Pancreas (tissue), 10 donors: Measurements from ENCODE around the gene PTPRK. TPM values are rescaled to one million over a fixed set of nuclear protein-coding genes. Genes with fewer than 3 reads are reported as not detected.
A peak's percentile ranks its signal among the peaks of the same experiment; 100 is the strongest.

Experiments
- ATAC-seq, 4 donors: fragments of 200-7000 bp; cut with Tn5 transposase; one replicate each; pipeline versions ENCODE4 v1.8.0 to v1.9.1; 2020; ENCODE audit warnings: mild to moderate bottlenecking in 4 of 4, moderate library complexity in 4 of 4
- DNase-seq, 6 donors: peaks; one replicate each; pipeline ENCODE4 v3.0.0-alpha.2; 2020
- FAIRE-seq: peaks from 2 replicates; lab custom pipeline; 2012; peaks lifted over from hg19 to GRCh38; lab: Jason Lieb, UNC
- H3K27ac ChIP-seq, 4 donors: fragments of 200-600 bp; sonication (generic); 1 replicate in 3 of 4; 2 replicates in 1 of 4; pipeline versions ENCODE4 v1.5.0 to v1.8.0; 2020
- H3K27me3 ChIP-seq, 4 donors: fragments of 200-600 bp; one replicate each; pipeline ENCODE4 v1.8.0; 2021
- H3K36me3 ChIP-seq, 3 donors: fragments of 200-600 bp; sonication (generic) in 1 of 3; one replicate each; pipeline versions ENCODE4 v1.5.0 to v1.8.0; 2020 to 2021
- H3K4me1 ChIP-seq, 3 donors: fragments of 200-600 bp; one replicate each; pipeline ENCODE4 v1.8.0; 2021
- H3K4me3 ChIP-seq, 4 donors: fragments of 200-600 bp; sonication (generic) in 2 of 4; one replicate each; pipeline versions ENCODE4 v1.5.0 to v1.8.0; 2020 to 2021
- H3K9me3 ChIP-seq, 4 donors: fragments of 200-600 bp; one replicate each; pipeline ENCODE4 v1.8.0; 2021
- WGBS, 2 donors: extraction: QIAGEN DNeasy Blood & Tissue Kit; methylation state at CpG; one replicate each; pipeline ENCODE4 v1.1.7; 2013; 5-methylcytosine and 5-hydroxymethylcytosine counted together
- intact Hi-C, 3 donors: fragments of 100-400 bp; cut with DNase I; formaldehyde crosslinking; loops; one replicate each; pipeline versions ENCODE4 v1.11.1 to v1.14.2; 2022
- polyA plus RNA-seq, 2 donors: library from polyadenylated mRNA; stranded (reverse); fragments of 200-250 nt; gene quantifications; one replicate each; pipeline ENCODE4 v1.2.3, GENCODE V29; 2013
- total RNA-seq, 6 donors: library from RNA; stranded (reverse); fragmentation: NEBNext Ultra II Directional in 4 of 6; extraction: Animal tissue kit (Norgen Biotek cat#: 25700) in 4 of 6; gene quantifications; one replicate each; pipeline versions ENCODE4 v1.2.1 to v1.2.4, GENCODE V29; 2021 to 2023
- TF ChIP-seq, protein P1 (sequence below), 4 donors: fragments of 200-600 bp; sonication (generic) in 3 of 4; IDR thresholded peaks; one replicate each; pipeline versions ENCODE4 v1.5.0 to v1.8.0; 2021; ENCODE audit warnings: antibody characterized with exemption in 4 of 4
- donor health status: healthy with polysubstance abuse.
- donor health status: DM: no; HTN: no; CAD: no; lungs with moderate emphysema.
- donor health status: DM: no; HTN: no; CAD: no.
- donor health status: control.
- donor health status: control.
- donor health status: Bipolar disorder and iron deficiency.
- donor health status: DM: yes; HTN: yes; CAD: no.
- donor health status: DM: no; HTN: no; CAD: no.
- donor health status: DM: no; HTN: no; CAD: no.
- donor health status: DM: yes; HTN: yes; CAD: no.

The PTPRK gene
- total and polyA plus RNA-seq, 8 donors = 10.5 to 72.7 (median 51.7) TPM

DNA sequence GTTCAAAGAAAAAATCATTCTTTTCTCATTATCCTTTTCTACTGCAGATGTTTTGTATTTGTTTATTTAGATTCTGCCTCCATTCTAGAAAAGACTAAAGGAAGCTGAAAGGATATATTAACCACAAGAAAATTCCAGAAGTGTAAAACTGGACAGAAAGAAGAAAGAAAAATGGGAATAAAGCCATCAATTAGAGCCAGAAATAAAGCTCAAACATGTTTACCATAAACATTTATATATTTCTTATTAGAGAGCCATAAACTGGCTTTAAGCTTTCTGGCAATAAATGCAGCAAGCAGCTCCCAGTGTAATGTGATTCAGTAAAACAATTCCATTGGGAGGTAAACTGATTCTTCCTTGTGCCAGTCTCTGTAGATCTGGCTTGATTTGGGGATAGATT lies 244.1 kb downstream of the PTPRK start:
- H3K27me3 ChIP-seq = no peaks in the 10 kb centered on the region
- ATAC-seq (no peak), DNase-seq (no peak), FAIRE-seq (no peak)
- no peak overlapping the region for H3K27ac ChIP-seq
- no peak overlapping the region for H3K4me3 ChIP-seq
- intact Hi-C loops = no loop called here
- TF ChIP-seq, protein P1, sequence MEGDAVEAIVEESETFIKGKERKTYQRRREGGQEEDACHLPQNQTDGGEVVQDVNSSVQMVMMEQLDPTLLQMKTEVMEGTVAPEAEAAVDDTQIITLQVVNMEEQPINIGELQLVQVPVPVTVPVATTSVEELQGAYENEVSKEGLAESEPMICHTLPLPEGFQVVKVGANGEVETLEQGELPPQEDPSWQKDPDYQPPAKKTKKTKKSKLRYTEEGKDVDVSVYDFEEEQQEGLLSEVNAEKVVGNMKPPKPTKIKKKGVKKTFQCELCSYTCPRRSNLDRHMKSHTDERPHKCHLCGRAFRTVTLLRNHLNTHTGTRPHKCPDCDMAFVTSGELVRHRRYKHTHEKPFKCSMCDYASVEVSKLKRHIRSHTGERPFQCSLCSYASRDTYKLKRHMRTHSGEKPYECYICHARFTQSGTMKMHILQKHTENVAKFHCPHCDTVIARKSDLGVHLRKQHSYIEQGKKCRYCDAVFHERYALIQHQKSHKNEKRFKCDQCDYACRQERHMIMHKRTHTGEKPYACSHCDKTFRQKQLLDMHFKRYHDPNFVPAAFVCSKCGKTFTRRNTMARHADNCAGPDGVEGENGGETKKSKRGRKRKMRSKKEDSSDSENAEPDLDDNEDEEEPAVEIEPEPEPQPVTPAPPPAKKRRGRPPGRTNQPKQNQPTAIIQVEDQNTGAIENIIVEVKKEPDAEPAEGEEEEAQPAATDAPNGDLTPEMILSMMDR (IDR thresholded peaks at IDR 0.05) = no peak
- H3K9me3 ChIP-seq = no peaks in the 10 kb centered on the region
- peaks cover 5 to 28% (median 16%) of the 10 kb centered on the region in 3 donors for H3K4me1 ChIP-seq
- no peaks in the 10 kb centered on the region for H3K36me3 ChIP-seq

DNA sequence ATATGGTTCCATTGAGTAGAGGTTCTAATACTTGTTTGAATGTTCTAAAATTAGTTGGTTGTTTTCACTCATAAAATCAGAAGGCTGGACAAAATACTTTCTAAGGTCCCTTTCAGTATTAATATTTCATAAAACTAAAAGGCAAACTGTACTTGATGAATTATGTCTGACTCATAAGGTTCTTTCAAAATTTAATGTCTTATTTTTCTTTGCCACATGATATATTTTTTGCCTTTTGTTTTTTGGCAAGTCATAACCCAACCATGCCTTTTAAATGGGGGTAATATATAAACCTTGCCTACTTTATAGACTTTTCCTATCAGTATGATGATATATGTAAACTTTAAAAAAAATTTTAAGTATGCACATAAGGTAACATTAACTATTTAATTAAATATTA lies 244.7 kb downstream of the PTPRK start:
- TF ChIP-seq, protein P1 (IDR thresholded peaks at IDR 0.05) = no peak

DNA sequence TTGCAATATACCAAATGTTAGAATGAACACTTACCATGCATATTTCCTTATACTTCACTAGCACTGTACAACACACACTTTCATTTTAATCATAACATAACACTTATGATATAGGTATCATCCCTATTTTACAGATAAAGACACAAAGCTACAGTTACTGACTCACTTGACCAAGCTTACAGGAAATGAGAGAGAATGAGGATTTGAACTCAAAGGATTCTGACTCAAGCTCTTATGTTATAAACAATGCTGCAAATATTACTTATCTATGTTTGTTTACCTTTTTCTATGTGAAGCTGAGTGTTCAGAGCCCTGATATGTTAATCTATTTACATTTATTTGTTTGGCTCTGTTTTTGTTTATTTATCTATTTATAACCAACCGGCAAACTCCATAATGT lies 245.4 kb downstream of the PTPRK start:
- DNase-seq (no peak), ATAC-seq (no peak), FAIRE-seq (no peak)
- Histone ChIP-seq H3K27me3 (no peaks in the 10 kb centered on the region), H3K27ac (no peak overlapping the region), H3K9me3 (no peaks in the 10 kb centered on the region), H3K4me3 (no peak overlapping the region), H3K36me3 (no peaks in the 10 kb centered on the region), H3K4me1 (peaks cover 5 to 28% (median 16%) of the 10 kb centered on the region in 3 donors)
- intact Hi-C loops = no loop called here
- WGBS, 2 donors = 25 to 37% methylated on average over 1 of the region's 1 CpG
- TF ChIP-seq, protein P1 (IDR thresholded peaks at IDR 0.05) = no peak

More for the DNA sequence above, 244.7 kb downstream of the PTPRK start:
- H3K27ac ChIP-seq = no peak overlapping the region
- FAIRE-seq (peak; percentile 83), DNase-seq (no peak), ATAC-seq (no peak)
- H3K27me3 ChIP-seq = no peaks in the 10 kb centered on the region
- peaks cover 5 to 28% (median 16%) of the 10 kb centered on the region in 3 donors for H3K4me1 ChIP-seq
- intact Hi-C loops = no loop called here
- H3K36me3 ChIP-seq = no peaks in the 10 kb centered on the region
- no peaks in the 10 kb centered on the region for H3K9me3 ChIP-seq
- no peak overlapping the region for H3K4me3 ChIP-seq

DNA sequence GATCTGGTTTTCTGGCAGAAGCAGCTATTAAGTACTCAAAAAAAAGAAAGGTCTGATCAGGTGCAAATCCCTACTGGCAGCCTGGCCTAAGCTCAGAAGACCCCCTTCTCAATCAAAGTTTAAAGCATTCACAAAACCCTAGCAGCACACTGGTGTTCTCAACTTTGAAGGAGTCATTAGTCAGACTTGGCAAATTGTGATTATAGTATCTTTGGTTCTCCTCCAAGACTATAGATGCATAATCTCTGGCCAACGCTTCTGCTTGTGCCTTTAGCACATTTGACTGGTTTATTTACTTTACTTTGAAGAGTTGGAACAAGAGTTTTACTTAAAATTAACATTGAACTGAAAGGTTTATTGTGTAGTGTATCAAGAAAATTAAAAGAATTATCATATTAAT lies 248.9 kb downstream of the PTPRK start:
- Histone ChIP-seq H3K27ac (no peak overlapping the region), H3K36me3 (no peaks in the 10 kb centered on the region), H3K4me1 (peaks cover 5 to 20% (median 6%) of the 10 kb centered on the region in 3 donors), H3K4me3 (no peak overlapping the region), H3K27me3 (no peaks in the 10 kb centered on the region), H3K9me3 (no peaks in the 10 kb centered on the region)
- intact Hi-C loops = no loop called here
- no peak for FAIRE-seq
- TF ChIP-seq, protein P1 (IDR thresholded peaks at IDR 0.05) = no peak
- no peak for DNase-seq
- peak in 3 of 4 donors; percentile 50 to 58 (median 58) for ATAC-seq
- 14 to 18% methylated on average over 1 of the region's 1 CpG for WGBS, 2 donors

DNA sequence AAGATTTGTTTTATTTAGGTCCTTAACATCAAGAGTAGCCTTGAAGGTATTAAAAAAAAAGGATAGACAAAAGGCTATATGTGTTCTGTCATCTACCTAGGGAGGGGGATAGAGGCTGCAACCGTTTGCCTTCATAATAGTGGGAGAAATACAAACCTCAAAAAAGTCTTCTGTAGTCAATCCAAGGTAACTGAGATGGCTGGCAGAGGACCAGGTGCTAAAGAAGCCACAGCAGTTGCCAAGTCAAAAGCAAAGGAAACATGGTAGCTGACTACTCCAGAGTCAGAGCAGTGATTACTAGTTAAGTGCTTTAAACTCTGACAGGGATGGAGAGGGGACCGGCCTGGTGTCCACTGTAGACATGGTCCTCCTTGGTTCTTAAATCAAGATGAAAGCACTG lies 249.4 kb downstream of the PTPRK start:
- H3K9me3 ChIP-seq = no peaks in the 10 kb centered on the region
- no peaks in the 10 kb centered on the region for H3K36me3 ChIP-seq
- WGBS, 2 donors = 72 to 87% methylated on average over 2 of the region's 2 CpGs
- DNase-seq (no peak), FAIRE-seq (no peak), ATAC-seq (peak in 2 of 4 donors; percentile 17)
- intact Hi-C loops = no loop called here
- H3K27ac ChIP-seq = no peak overlapping the region
- H3K4me3 ChIP-seq = no peak overlapping the region
- H3K4me1 ChIP-seq = peaks cover 5 to 20% (median 6%) of the 10 kb centered on the region in 3 donors
- TF ChIP-seq, protein P1 (IDR thresholded peaks at IDR 0.05) = no peak
- no peaks in the 10 kb centered on the region for H3K27me3 ChIP-seq
